ENCODE measurements around the gene DOCK8. TPM values are rescaled to one million over a fixed set of nuclear protein-coding genes. Genes with fewer than 3 reads are reported as not detected.

DOCK8 gene
- total RNA-seq, 1 donor from 2014 or later, result 8.3 TPM

- H3K27me3 Mint-ChIP-seq (ENCODE audit: unreplicated experiment), result no peaks in the 10 kb centered on the region
- H3K27ac Mint-ChIP-seq (ENCODE audit: unreplicated experiment), result no peak overlapping the region
- no peaks in the 10 kb centered on the region for H3K4me1 Mint-ChIP-seq (ENCODE audit: unreplicated experiment)
- no peaks in the 10 kb centered on the region for H3K9me3 Mint-ChIP-seq (ENCODE audit: unreplicated experiment)
- peaks cover 4% of the 10 kb centered on the region for H3K36me3 Mint-ChIP-seq (ENCODE audit: low read depth, unreplicated experiment)
- H3K4me3 Mint-ChIP-seq (ENCODE audit: unreplicated experiment), result no peak overlapping the region
- DNase-seq (ENCODE audit: low spot score), result no peak
- TF ChIP-seq, protein P1, sequence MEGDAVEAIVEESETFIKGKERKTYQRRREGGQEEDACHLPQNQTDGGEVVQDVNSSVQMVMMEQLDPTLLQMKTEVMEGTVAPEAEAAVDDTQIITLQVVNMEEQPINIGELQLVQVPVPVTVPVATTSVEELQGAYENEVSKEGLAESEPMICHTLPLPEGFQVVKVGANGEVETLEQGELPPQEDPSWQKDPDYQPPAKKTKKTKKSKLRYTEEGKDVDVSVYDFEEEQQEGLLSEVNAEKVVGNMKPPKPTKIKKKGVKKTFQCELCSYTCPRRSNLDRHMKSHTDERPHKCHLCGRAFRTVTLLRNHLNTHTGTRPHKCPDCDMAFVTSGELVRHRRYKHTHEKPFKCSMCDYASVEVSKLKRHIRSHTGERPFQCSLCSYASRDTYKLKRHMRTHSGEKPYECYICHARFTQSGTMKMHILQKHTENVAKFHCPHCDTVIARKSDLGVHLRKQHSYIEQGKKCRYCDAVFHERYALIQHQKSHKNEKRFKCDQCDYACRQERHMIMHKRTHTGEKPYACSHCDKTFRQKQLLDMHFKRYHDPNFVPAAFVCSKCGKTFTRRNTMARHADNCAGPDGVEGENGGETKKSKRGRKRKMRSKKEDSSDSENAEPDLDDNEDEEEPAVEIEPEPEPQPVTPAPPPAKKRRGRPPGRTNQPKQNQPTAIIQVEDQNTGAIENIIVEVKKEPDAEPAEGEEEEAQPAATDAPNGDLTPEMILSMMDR (IDR thresholded peaks at IDR 0.05; ENCODE audit: unreplicated experiment), result no peak
Measured at GRCh38 chr9:370086-370485, 155.4 kb downstream of the DOCK8 start.

DNA sequence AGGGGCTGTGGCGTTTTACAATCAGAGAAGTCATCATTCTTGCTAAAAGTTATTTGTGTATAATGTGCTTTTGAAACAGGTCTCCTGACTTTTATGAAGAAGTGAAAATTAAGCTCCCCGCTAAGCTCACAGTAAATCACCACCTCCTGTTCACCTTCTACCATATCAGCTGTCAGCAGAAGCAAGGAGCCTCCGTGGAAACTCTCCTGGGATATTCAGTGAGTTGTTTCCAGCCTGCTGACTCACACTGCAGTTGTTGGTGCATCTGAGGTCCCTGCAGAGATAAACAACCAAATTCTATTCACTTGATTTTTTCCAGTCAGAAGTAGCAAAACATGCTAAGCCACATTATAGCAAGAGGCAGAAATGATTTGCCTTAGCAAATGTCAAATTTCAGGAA is 156.7 kb downstream of the DOCK8 start:
- no peak for DNase-seq (ENCODE audit: low spot score)

GRCh38 chr9:372128-372527 is 157.5 kb downstream of the DOCK8 start:
- Mint-ChIP-seq H3K4me1 (ENCODE audit: unreplicated experiment) (no peaks in the 10 kb centered on the region), H3K27ac (ENCODE audit: unreplicated experiment) (no peak overlapping the region)
- DNase-seq (ENCODE audit: low spot score), result no peak

More for the DNA sequence above, 156.7 kb downstream of the DOCK8 start:
- Mint-ChIP-seq H3K27me3 (ENCODE audit: unreplicated experiment) (no peaks in the 10 kb centered on the region), H3K36me3 (ENCODE audit: low read depth, unreplicated experiment) (peaks cover 4% of the 10 kb centered on the region), H3K4me3 (ENCODE audit: unreplicated experiment) (no peak overlapping the region), H3K9me3 (ENCODE audit: unreplicated experiment) (no peaks in the 10 kb centered on the region), H3K27ac (ENCODE audit: unreplicated experiment) (no peak overlapping the region), H3K4me1 (ENCODE audit: unreplicated experiment) (no peaks in the 10 kb centered on the region)
- TF ChIP-seq, protein P1 (IDR thresholded peaks at IDR 0.05; ENCODE audit: unreplicated experiment), result no peak

GRCh38 chr9:373759-374206 is 159.1 kb downstream of the DOCK8 start:
- no peaks in the 10 kb centered on the region for H3K4me1 Mint-ChIP-seq (ENCODE audit: unreplicated experiment)
- H3K9me3 Mint-ChIP-seq (ENCODE audit: unreplicated experiment), result no peaks in the 10 kb centered on the region
- H3K27me3 Mint-ChIP-seq (ENCODE audit: unreplicated experiment), result no peaks in the 10 kb centered on the region
- DNase-seq (ENCODE audit: low spot score), result no peak
- no peak overlapping the region for H3K4me3 Mint-ChIP-seq (ENCODE audit: unreplicated experiment)
- no peak overlapping the region for H3K27ac Mint-ChIP-seq (ENCODE audit: unreplicated experiment)
- TF ChIP-seq, protein P1 (IDR thresholded peaks at IDR 0.05; ENCODE audit: unreplicated experiment), result no peak
- peaks cover 4% of the 10 kb centered on the region for H3K36me3 Mint-ChIP-seq (ENCODE audit: low read depth, unreplicated experiment)

More at GRCh38 chr9:372128-372527, 157.5 kb downstream of the DOCK8 start:
- peaks cover 4% of the 10 kb centered on the region for H3K36me3 Mint-ChIP-seq (ENCODE audit: low read depth, unreplicated experiment)
- no peaks in the 10 kb centered on the region for H3K27me3 Mint-ChIP-seq (ENCODE audit: unreplicated experiment)
- H3K4me3 Mint-ChIP-seq (ENCODE audit: unreplicated experiment), result no peak overlapping the region
- no peaks in the 10 kb centered on the region for H3K9me3 Mint-ChIP-seq (ENCODE audit: unreplicated experiment)
- TF ChIP-seq, protein P1 (IDR thresholded peaks at IDR 0.05; ENCODE audit: unreplicated experiment), result no peak

GRCh38 chr9:374736-375135 is 160.1 kb downstream of the DOCK8 start:
- Mint-ChIP-seq H3K27ac (ENCODE audit: unreplicated experiment) (no peak overlapping the region), H3K9me3 (ENCODE audit: unreplicated experiment) (no peaks in the 10 kb centered on the region), H3K4me1 (ENCODE audit: unreplicated experiment) (no peaks in the 10 kb centered on the region), H3K4me3 (ENCODE audit: unreplicated experiment) (no peak overlapping the region), H3K36me3 (ENCODE audit: low read depth, unreplicated experiment) (peaks cover 7% of the 10 kb centered on the region), H3K27me3 (ENCODE audit: unreplicated experiment) (no peaks in the 10 kb centered on the region)
- TF ChIP-seq, protein P1 (IDR thresholded peaks at IDR 0.05; ENCODE audit: unreplicated experiment), result no peak
- DNase-seq (ENCODE audit: low spot score), result no peak

Data from endothelial cell (in vitro differentiated cells).